GM10248 (cell line): Measurements from ENCODE around the gene TGFBR3L.

Source experiments
- CTCF ChIA-PET: fragments of 300-600 bp; sonication (Branson Sonifier 250); formaldehyde crosslinking; extraction: SDS; loops from one replicate; lab custom pipeline; 2021; ENCODE audit warnings: antibody characterized with exemption; lab: Yijun Ruan, JAX
- POLR2A ChIA-PET: fragments of 350-650 bp; sonication (Branson Sonifier 250); formaldehyde crosslinking; extraction: SDS; loops from one replicate; lab custom pipeline; 2020; ENCODE audit warnings: antibody characterized with exemption; lab: Yijun Ruan, JAX
- DNase-seq: peaks from one replicate; pipeline ENCODE4 v3.0.0; 2012; ENCODE audit errors: extremely low spot score
- CTCF ChIP-seq: IDR thresholded peaks from 2 replicates; pipeline ENCODE4 v1.5.1; 2012; ENCODE audit warnings: mild to moderate bottlenecking, low read depth; ENCODE audit errors: extremely low read depth, missing control alignments, control extremely low read depth

The TGFBR3L gene

GRCh38 chr19:7914598-7915045, at the start of gene TGFBR3L:
TGFBR3L (plus strand) TSS chr19:7914830.
- CTCF ChIA-PET = interaction anchor here (2.3 kb wide), 1 partner anchor 11 kb away, joined by 7 read pairs; the partner anchor contains the start of gene MAP2K7
- POLR2A ChIA-PET = no interaction called here
- no peak for TF ChIP-seq CTCF
- DNase-seq = no peak

GRCh38 chr19:7865262-7865911, 49.2 kb upstream of the TGFBR3L start:
- no peak for TF ChIP-seq CTCF
- CTCF ChIA-PET = interaction anchor here (4.4 kb wide), 1 partner anchor 12 kb away, joined by 34 read pairs; no protein-coding TSS in a partner anchor
- no peak for DNase-seq
- POLR2A ChIA-PET = no interaction called here

DNA sequence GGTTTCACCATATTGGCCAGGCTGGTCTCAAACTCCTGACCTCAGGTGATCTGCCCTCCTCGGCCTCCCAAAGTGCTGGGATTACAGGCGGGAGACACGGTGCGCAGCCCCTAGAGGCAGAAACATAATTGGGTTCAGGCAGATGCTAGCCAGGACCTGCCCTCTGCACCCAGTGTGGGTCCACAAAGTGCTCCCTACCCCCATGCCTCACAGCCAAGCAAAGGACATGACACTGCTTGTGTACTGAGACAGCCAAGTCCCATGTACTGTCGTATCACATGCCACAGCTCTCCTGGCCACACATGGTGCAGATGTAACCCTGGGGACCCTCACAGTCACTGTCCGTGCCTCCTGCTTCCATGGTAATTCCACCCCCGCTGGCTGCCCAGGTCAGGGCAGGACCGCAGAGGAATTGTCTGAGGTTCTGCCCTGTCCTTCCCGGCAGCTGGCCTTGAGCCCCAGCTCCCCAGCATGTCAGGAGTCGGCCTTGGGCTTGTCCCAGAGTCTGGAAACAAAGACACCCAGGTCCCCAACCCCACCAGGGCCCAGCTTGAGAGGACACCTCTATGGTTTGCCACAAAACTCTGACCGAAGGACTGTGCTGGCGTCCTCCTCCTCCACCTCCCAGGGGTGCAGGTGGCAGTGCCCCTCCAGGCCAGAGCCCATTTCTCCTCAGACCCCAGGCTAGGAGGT, 48.1 kb upstream of the TGFBR3L start:
- ChIA-PET POLR2A (interaction anchor here (0.6 kb wide), 1 partner anchor 276 kb away, joined by 3 read pairs; no protein-coding TSS in a partner anchor), CTCF (no interaction called here)
- no peak for TF ChIP-seq CTCF
- no peak for DNase-seq

DNA sequence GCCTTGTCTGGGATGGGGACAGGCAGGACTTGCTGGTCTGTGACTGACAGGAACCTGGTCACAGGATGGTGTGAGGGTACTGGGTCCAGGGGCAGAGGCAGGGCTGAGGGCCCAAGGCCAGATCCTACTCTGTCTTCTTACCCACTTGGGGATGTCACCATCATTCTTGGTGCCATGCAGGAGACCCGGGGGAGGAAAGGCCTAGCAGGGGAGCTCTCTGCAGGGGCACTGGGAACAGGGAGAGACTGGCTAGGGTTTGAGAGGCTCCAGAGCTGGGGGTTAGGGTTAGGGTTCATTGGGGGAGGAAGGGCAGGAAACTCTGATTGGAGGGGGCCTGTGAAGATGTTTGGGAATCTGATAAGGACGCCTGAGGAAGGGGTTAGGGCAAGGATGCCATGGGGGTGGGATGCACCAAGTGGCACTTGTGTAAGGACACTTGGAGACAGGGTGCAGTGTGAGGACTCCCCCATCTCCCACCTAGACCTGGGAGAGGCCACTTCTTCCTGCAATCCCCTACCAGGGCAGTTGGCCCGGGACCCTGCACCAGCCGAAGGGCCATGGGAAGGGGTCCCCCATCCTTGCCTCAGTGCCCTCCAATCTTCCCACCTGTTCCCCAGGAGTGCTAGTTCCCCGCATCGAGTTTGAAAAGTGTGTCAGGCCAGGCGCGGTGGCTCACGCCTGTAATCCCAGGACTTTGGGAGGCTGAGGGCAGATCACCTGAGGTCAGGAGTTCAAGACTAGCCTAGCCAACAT, 47.4 kb upstream of the TGFBR3L start:
- POLR2A ChIA-PET = interaction anchor here (0.6 kb wide), 1 partner anchor 276 kb away, joined by 3 read pairs; no protein-coding TSS in a partner anchor
- no peak for DNase-seq
- CTCF ChIA-PET = interaction anchor here (1.3 kb wide), 1 partner anchor 14 kb away, joined by 4 read pairs; no protein-coding TSS in a partner anchor
- TF ChIP-seq CTCF = no peak

DNA sequence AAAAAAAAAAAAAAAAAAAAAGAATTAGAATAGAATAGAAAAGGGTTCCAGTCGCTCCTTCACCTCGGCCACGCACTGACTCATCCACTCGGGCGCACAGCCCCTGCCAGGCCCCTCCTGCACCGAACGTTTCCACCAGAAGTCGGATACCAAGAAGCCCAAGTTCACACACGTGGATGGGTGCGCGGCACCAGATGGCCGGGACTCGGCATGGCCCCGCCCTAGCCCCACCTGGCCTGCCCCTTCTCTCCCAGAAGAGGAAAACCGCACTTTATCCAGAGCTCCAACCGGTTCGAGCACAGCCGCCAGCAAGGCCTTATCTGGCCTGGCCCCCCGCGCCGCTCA, 46.3 kb upstream of the TGFBR3L start:
- CTCF ChIA-PET = interaction anchor here (0.9 to 2.2 kb wide), 20 partner anchors 9 to 666 kb away, joined by 3 to 60 read pairs (median 6); partner anchors contain the start of genes MAP2K7, PNPLA6, SNAPC2 and TIMM44
- POLR2A ChIA-PET = interaction anchor here (1.0 to 1.2 kb wide), 2 partner anchors 75 to 799 kb away, joined by 3 read pairs; partner anchors contain the start of gene TIMM44
- no peak for DNase-seq
- no peak for TF ChIP-seq CTCF

DNA sequence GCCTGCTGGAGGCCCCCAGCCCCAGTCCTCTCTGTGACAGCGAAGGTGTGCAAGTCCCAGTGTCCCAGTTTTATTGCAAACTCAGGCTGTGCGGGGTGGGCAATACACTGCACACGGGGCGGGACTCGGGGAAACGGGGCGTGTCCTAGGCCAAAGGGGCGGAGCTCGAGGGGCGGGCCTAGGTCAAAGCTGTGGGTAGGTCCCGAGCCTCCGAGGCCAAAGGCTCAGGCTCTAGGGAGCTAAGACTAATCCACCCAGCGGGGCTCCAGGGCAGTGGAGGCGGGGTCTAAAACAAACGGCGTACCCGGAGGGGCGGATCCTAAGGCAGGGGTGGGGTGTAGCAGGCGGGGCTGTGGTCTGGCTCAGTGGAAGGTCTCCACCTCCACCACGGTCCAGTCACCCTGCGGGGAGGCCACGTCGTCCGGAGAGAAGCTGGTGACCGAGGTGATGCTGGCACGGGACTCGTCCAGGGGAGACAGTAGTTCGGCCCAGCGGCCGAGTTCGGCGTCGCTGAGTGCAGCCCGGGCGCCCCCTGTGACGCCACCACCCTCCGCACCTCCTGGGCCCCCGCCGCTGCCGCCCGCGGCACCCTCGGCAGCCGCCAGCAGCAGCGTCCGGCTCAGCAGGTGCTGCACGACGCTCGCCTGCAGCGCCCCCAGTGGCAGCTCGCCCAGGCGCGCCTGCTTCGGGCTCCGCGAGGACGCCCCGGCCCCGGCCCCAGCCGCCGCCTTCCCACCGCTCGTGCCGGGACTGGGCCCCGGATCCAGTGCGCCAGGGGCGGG, 45.8 kb upstream of the TGFBR3L start:
- peak; percentile 92 for DNase-seq
- POLR2A ChIA-PET = interaction anchor here (0.5 to 1.2 kb wide), 5 partner anchors 15 to 800 kb away, joined by 3 to 7 read pairs (median 3); partner anchors contain the start of genes ARHGEF18, SNAPC2 and TIMM44
- CTCF ChIA-PET = interaction anchor here (0.8 to 2.2 kb wide), 31 partner anchors 8 to 667 kb away, joined by 3 to 60 read pairs (median 5); partner anchors contain the start of genes MAP2K7, PNPLA6, SNAPC2 and TIMM44
- peak; percentile 95 for TF ChIP-seq CTCF
